BLaER1 (cell line): ENCODE measurements around the gene SCEL.

ENCODE experiments used
- H3K27ac ChIP-seq: shearing (Covaris generic); formaldehyde crosslinking; 2 replicates; pipeline ENCODE4 v1.8.1; 2022
- H3K27me3 ChIP-seq: shearing (Covaris generic); formaldehyde crosslinking; 2 replicates; pipeline ENCODE4 v1.8.1; 2022
- H3K36me3 ChIP-seq: shearing (Covaris generic); formaldehyde crosslinking; 2 replicates; pipeline ENCODE4 v1.8.1; 2022
- H3K4me1 ChIP-seq: shearing (Covaris generic); formaldehyde crosslinking; 2 replicates; pipeline ENCODE4 v1.8.1; 2022
- H3K4me2 ChIP-seq: shearing (Covaris generic); formaldehyde crosslinking; 2 replicates; pipeline ENCODE4 v1.8.1; 2022
- H3K4me3 ChIP-seq: shearing (Covaris generic); formaldehyde crosslinking; 2 replicates; pipeline ENCODE4 v1.8.1; 2022
- H3K9ac ChIP-seq: shearing (Covaris generic); formaldehyde crosslinking; 2 replicates; pipeline ENCODE4 v1.8.1; 2022
- H3K9me3 ChIP-seq: shearing (Covaris generic); formaldehyde crosslinking; 2 replicates; pipeline ENCODE4 v1.8.1; 2022
- H4K20me1 ChIP-seq: shearing (Covaris generic); formaldehyde crosslinking; 2 replicates; pipeline ENCODE4 v1.8.1; 2022
- Cebpa-rat ChIP-seq: shearing (Covaris generic); IDR thresholded peaks from 2 replicates; pipeline ENCODE4 v1.8.1; 2022

SCEL gene

GRCh38 chr13:77691871-77692270 is 156.4 kb downstream of the SCEL start:
- H3K4me2 ChIP-seq, result no peak overlapping the region
- no peak for TF ChIP-seq Cebpa-rat
- H3K4me1 ChIP-seq, result peaks cover 10% of the 10 kb centered on the region
- H3K36me3 ChIP-seq, result no peaks in the 10 kb centered on the region
- no peak overlapping the region for H3K27ac ChIP-seq
- no peaks in the 10 kb centered on the region for H3K9me3 ChIP-seq
- no peak overlapping the region for H3K9ac ChIP-seq
- peaks cover 9% of the 10 kb centered on the region; the same call in 1 of the 2 replicates for H3K27me3 ChIP-seq
- H3K4me3 ChIP-seq, result no peak overlapping the region
- H4K20me1 ChIP-seq, result no peaks in the 10 kb centered on the region

GRCh38 chr13:77692746-77693448 is 157.4 kb downstream of the SCEL start:
- peaks cover 9% of the 10 kb centered on the region; the same call in 1 of the 2 replicates for H3K27me3 ChIP-seq
- H3K27ac ChIP-seq, result no peak overlapping the region
- H3K9ac ChIP-seq, result no peak overlapping the region
- H3K4me3 ChIP-seq, result no peak overlapping the region
- H3K36me3 ChIP-seq, result no peaks in the 10 kb centered on the region
- peaks cover 13% of the 10 kb centered on the region for H3K4me1 ChIP-seq
- no peaks in the 10 kb centered on the region for H3K9me3 ChIP-seq
- no peak for TF ChIP-seq Cebpa-rat
- H4K20me1 ChIP-seq, result no peaks in the 10 kb centered on the region
- H3K4me2 ChIP-seq, result no peak overlapping the region

- no peaks in the 10 kb centered on the region for H3K9me3 ChIP-seq
- H4K20me1 ChIP-seq, result 0 out of 2 replicates have a peak, but pooled peaks cover under 1% of the 10 kb centered on the region
- H3K4me1 ChIP-seq, result peaks cover 13% of the 10 kb centered on the region
- H3K9ac ChIP-seq, result no peak overlapping the region
- H3K4me3 ChIP-seq, result no peak overlapping the region
- peaks cover 9% of the 10 kb centered on the region; the same call in 1 of the 2 replicates for H3K27me3 ChIP-seq
- no peak overlapping the region for H3K4me2 ChIP-seq
- no peaks in the 10 kb centered on the region for H3K36me3 ChIP-seq
- H3K27ac ChIP-seq, result no peak overlapping the region
- no peak for TF ChIP-seq Cebpa-rat
These were observed 158.0 kb downstream of the SCEL start for GRCh38 chr13:77693449-77693940.
